SK-N-SH treated with all-trans-retinoic acid at 6 μM for 48 hours (cell line): ENCODE measurements around the gene FAM171A1.

Experiments
- ATAC-seq: fragments of 200-7000 bp; cut with Tn5 transposase; 3 replicates; pipeline ENCODE4 v1.9.1; 2020; ENCODE audit warnings: mild to moderate bottlenecking, moderate library complexity
- ARNTL ChIP-seq: fragments of 450-650 bp; formaldehyde crosslinking; IDR thresholded peaks from 2 replicates; pipeline ENCODE4 v1.5.0; 2020; ENCODE audit warnings: low read depth, mild to moderate bottlenecking, moderate library complexity, borderline replicate concordance
- BACH2 ChIP-seq: fragments of 250-450 bp; sonication (Bioruptor Pico); IDR thresholded peaks from 2 replicates; pipeline ENCODE4 v1.9.0; 2021; ENCODE audit warnings: mild to moderate bottlenecking, borderline replicate concordance
- CREB5 ChIP-seq: fragments of 250-450 bp; sonication (Bioruptor Pico); IDR thresholded peaks from 2 replicates; pipeline ENCODE4 v1.5.1; 2020; ENCODE audit warnings: low read depth, mild to moderate bottlenecking, moderate library complexity
- CSDC2 ChIP-seq: fragments of 250-450 bp; sonication (Bioruptor Pico); IDR thresholded peaks from 2 replicates; pipeline ENCODE4 v1.5.0; 2020; ENCODE audit warnings: mild to moderate bottlenecking, moderate library complexity
- CSRNP3 ChIP-seq: fragments of 250-450 bp; sonication (Bioruptor Pico); IDR thresholded peaks from 2 replicates; pipeline ENCODE4 v1.5.1; 2021; ENCODE audit warnings: mild to moderate bottlenecking, moderate library complexity
- GLIS3 ChIP-seq: fragments of 250-450 bp; sonication (Bioruptor Pico); IDR thresholded peaks from 2 replicates; pipeline ENCODE4 v1.5.0; 2020; ENCODE audit warnings: mild to moderate bottlenecking, moderate library complexity
- ISL1 ChIP-seq: fragments of 250-450 bp; sonication (Bioruptor Pico); IDR thresholded peaks from 2 replicates; pipeline ENCODE4 v2.1.2; 2022; ENCODE audit warnings: mild to moderate bottlenecking, moderate library complexity
- OSR1 ChIP-seq: fragments of 250-450 bp; sonication (Bioruptor Pico); IDR thresholded peaks from 2 replicates; pipeline ENCODE4 v1.8.0; 2022; ENCODE audit warnings: moderate library complexity, mild to moderate bottlenecking, inconsistent platforms
- PATZ1 ChIP-seq: fragments of 250-450 bp; sonication (Bioruptor Pico); IDR thresholded peaks from 2 replicates; pipeline ENCODE4 v1.8.0; 2020; ENCODE audit warnings: mild to moderate bottlenecking, moderate library complexity, borderline replicate concordance
- POU6F1 ChIP-seq: fragments of 250-450 bp; sonication (Bioruptor Pico); IDR thresholded peaks from 2 replicates; pipeline ENCODE4 v1.8.0; 2021; ENCODE audit warnings: low read depth, mild to moderate bottlenecking, moderate library complexity, borderline replicate concordance
- PPARA ChIP-seq: fragments of 250-450 bp; sonication (Bioruptor Pico); IDR thresholded peaks from 2 replicates; pipeline ENCODE4 v1.5.0; 2020; ENCODE audit warnings: mild to moderate bottlenecking, borderline replicate concordance
- RARB ChIP-seq: fragments of 250-450 bp; sonication (Bioruptor Pico); IDR thresholded peaks from 2 replicates; pipeline ENCODE4 v1.8.0; 2021; ENCODE audit warnings: mild to moderate bottlenecking, moderate library complexity
- SNAI2 ChIP-seq: fragments of 250-450 bp; sonication (Bioruptor Pico); IDR thresholded peaks from 2 replicates; pipeline ENCODE4 v1.5.0; 2020; ENCODE audit warnings: mild to moderate bottlenecking, moderate library complexity
- TCF4 ChIP-seq: fragments of 250-450 bp; sonication (Bioruptor Pico); IDR thresholded peaks from 2 replicates; pipeline ENCODE4 v1.8.0; 2021; ENCODE audit warnings: mild to moderate bottlenecking, moderate library complexity, borderline replicate concordance
- TOX ChIP-seq: fragments of 250-450 bp; sonication (Bioruptor Pico); IDR thresholded peaks from 2 replicates; pipeline ENCODE4 v1.8.0; 2021; ENCODE audit warnings: mild to moderate bottlenecking, moderate library complexity, borderline replicate concordance
- ZC3H10 ChIP-seq: fragments of 250-450 bp; sonication (Bioruptor Pico); IDR thresholded peaks from 2 replicates; pipeline ENCODE4 v1.5.1; 2021; ENCODE audit warnings: mild to moderate bottlenecking, moderate library complexity
- ZFP3 ChIP-seq: fragments of 250-450 bp; sonication (Bioruptor Pico); IDR thresholded peaks from 2 replicates; pipeline ENCODE4 v1.5.0; 2020; ENCODE audit warnings: mild to moderate bottlenecking, moderate library complexity
- ZFP30 ChIP-seq: fragments of 450-650 bp; formaldehyde crosslinking; IDR thresholded peaks from 2 replicates; pipeline ENCODE4 v1.5.0; 2022; ENCODE audit warnings: mild to moderate bottlenecking, moderate library complexity
- ZNF565 ChIP-seq: fragments of 450-650 bp; formaldehyde crosslinking; conservative IDR thresholded peaks from 2 replicates; pipeline ENCODE4 v1.5.0; 2020; ENCODE audit warnings: low read depth, mild to moderate bottlenecking, moderate library complexity
- ZNF70 ChIP-seq: fragments of 450-650 bp; formaldehyde crosslinking; IDR thresholded peaks from 2 replicates; pipeline ENCODE4 v1.5.0; 2020; ENCODE audit warnings: mild to moderate bottlenecking, moderate library complexity
- ZNF8 ChIP-seq: fragments of 450-650 bp; formaldehyde crosslinking; IDR thresholded peaks from 2 replicates; pipeline ENCODE4 v1.5.0; 2020; ENCODE audit warnings: mild to moderate bottlenecking, moderate library complexity

FAM171A1 gene

GRCh38 chr10:15300145-15300544 is 70.9 kb downstream of the FAM171A1 start (continued):
- TF ChIP-seq TCF4 (no peak), ZFP3 (CRISPR knock-in tag) (no peak), CSRNP3 (CRISPR knock-in tag) (no peak), ZNF8 (CRISPR knock-in tag) (no peak), PPARA (CRISPR knock-in tag) (no peak), SNAI2 (CRISPR knock-in tag) (no peak), ZFP30 (CRISPR knock-in tag) (no peak), PATZ1 (CRISPR knock-in tag) (no peak), ISL1 (CRISPR knock-in tag) (no peak)

- no peak for TF ChIP-seq ZC3H10 (CRISPR knock-in tag)
- TF ChIP-seq TOX (CRISPR knock-in tag): no peak
- no peak for TF ChIP-seq CSDC2
- TF ChIP-seq CREB5 (CRISPR knock-in tag): no peak
- no peak for TF ChIP-seq ZFP30 (CRISPR knock-in tag)
- no peak for TF ChIP-seq RARB
- TF ChIP-seq CSRNP3 (CRISPR knock-in tag): no peak
- TF ChIP-seq PPARA (CRISPR knock-in tag): no peak
- TF ChIP-seq BACH2 (CRISPR knock-in tag): no peak
- TF ChIP-seq GLIS3: no peak
- no peak for TF ChIP-seq ZFP3 (CRISPR knock-in tag)
- TF ChIP-seq OSR1: no peak
- no peak for TF ChIP-seq POU6F1 (CRISPR knock-in tag)
- ATAC-seq: no peak
These were observed 74.4 kb downstream of the FAM171A1 start for GRCh38 chr10:15296701-15297100.

- no peak for ATAC-seq
- TF ChIP-seq CREB5 (CRISPR knock-in tag): no peak
- TF ChIP-seq TOX (CRISPR knock-in tag): no peak
- no peak for TF ChIP-seq CSRNP3 (CRISPR knock-in tag)
- TF ChIP-seq ARNTL (CRISPR knock-in tag): no peak
- TF ChIP-seq SNAI2 (CRISPR knock-in tag): no peak
- TF ChIP-seq ZNF70: no peak
- TF ChIP-seq POU6F1 (CRISPR knock-in tag): no peak
- no peak for TF ChIP-seq PPARA (CRISPR knock-in tag)
- no peak for TF ChIP-seq OSR1
- TF ChIP-seq ZC3H10 (CRISPR knock-in tag): no peak
- TF ChIP-seq RARB: no peak
- no peak for TF ChIP-seq BACH2 (CRISPR knock-in tag)
- no peak for TF ChIP-seq ZFP30 (CRISPR knock-in tag)
- no peak for TF ChIP-seq GLIS3
- no peak for TF ChIP-seq PATZ1 (CRISPR knock-in tag)
- TF ChIP-seq ZNF565: no peak
These were observed 75.4 kb downstream of the FAM171A1 start for GRCh38 chr10:15295537-15296325.
